Spleen (tissue), 11 donors: ENCODE results near the gene P2RY14. TPM values are rescaled to one million over a fixed set of nuclear protein-coding genes. Genes with fewer than 3 reads are reported as not detected.

Experiments used
- DNase-seq: peaks from one replicate; pipeline ENCODE4 v3.0.0-alpha.2; 2020
- H3K27ac ChIP-seq, 8 donors: fragments of 200-600 bp; sonication (generic) in 7 of 8; 1 replicate in 4 of 8; 2 replicates in 4 of 8; pipeline versions ENCODE4 v1.5.0 to v1.8.0; 2016 to 2021; ENCODE audit warnings: inconsistent platforms in 4 of 8, mild to moderate bottlenecking in 4 of 8, moderate library complexity in 1 of 8
- H3K27me3 ChIP-seq, 7 donors: fragments of 200-600 bp; sonication (generic) in 6 of 7; replicated peaks in 1 of 7; 1 replicate in 4 of 7; 2 replicates in 3 of 7; pipeline versions ENCODE4 v1.5.0 to v1.8.0; 2016 to 2021; ENCODE audit warnings: inconsistent platforms in 3 of 7, mild to moderate bottlenecking in 1 of 7
- H3K36me3 ChIP-seq, 6 donors: fragments of 200-600 bp; sonication (generic) in 5 of 6; 1 replicate in 4 of 6; 2 replicates in 2 of 6; pipeline versions ENCODE4 v1.5.0 to v1.8.0; 2016 to 2021; ENCODE audit warnings: inconsistent platforms in 2 of 6
- H3K4me1 ChIP-seq, 6 donors: fragments of 200-600 bp; sonication (generic) in 5 of 6; 1 replicate in 3 of 6; 2 replicates in 3 of 6; pipeline versions ENCODE4 v1.5.0 to v1.8.0; 2016 to 2021; ENCODE audit warnings: inconsistent platforms in 3 of 6
- H3K4me3 ChIP-seq, 8 donors: fragments of 200-600 bp; sonication (generic) in 7 of 8; 1 replicate in 4 of 8; 2 replicates in 4 of 8; pipeline versions ENCODE4 v1.5.0 to v1.8.0; 2016 to 2021; ENCODE audit warnings: inconsistent platforms in 4 of 8, mild to moderate bottlenecking in 4 of 8, moderate library complexity in 2 of 8
- H3K9me3 ChIP-seq, 8 donors: fragments of 200-600 bp; sonication (generic) in 7 of 8; 1 replicate in 4 of 8; 2 replicates in 4 of 8; pipeline versions ENCODE4 v1.5.0 to v1.8.0; 2016 to 2021; ENCODE audit warnings: inconsistent platforms in 4 of 8
- POLR2A ChIP-seq, 3 donors: fragments of 450-650 bp; IDR thresholded peaks; one replicate each; pipeline ENCODE4 v1.5.1; 2017; ENCODE audit warnings: antibody characterized with exemption in 3 of 3, mild to moderate bottlenecking in 1 of 3
- POLR2AphosphoS5 ChIP-seq, 3 donors: sonication (generic); formaldehyde crosslinking; IDR thresholded peaks; one replicate each; pipeline ENCODE4 v1.5.1; 2017; ENCODE audit warnings: antibody characterized with exemption in 3 of 3
- WGBS, 5 donors: extraction: QIAGEN DNeasy Blood & Tissue Kit in 3 of 5; methylation state at CpG; one replicate each; pipeline versions ENCODE4 v1.1.5 to v1.1.7; 2013 to 2018; 5-methylcytosine and 5-hydroxymethylcytosine counted together
- intact Hi-C: fragments of 100-400 bp; cut with DNase I; formaldehyde crosslinking; loops from one replicate; pipeline ENCODE4 v1.15.0; 2023; ENCODE audit warnings: low total_unique reads
- polyA plus RNA-seq, 3 donors: library from polyadenylated mRNA; stranded (reverse); fragments of 200-250 nt; gene quantifications; one replicate each; pipeline ENCODE4 v1.2.1, GENCODE V29; 2013
- total RNA-seq, 7 donors: library from RNA; depleted of rRNA in 3 of 7; stranded (reverse); fragments of >200 nt in 3 of 7; fragmentation: NEBNext Ultra II Directional in 4 of 7; extraction: Animal tissue kit (Norgen Biotek cat#: 25700) in 4 of 7; gene quantifications; one replicate each; pipeline versions ENCODE4 v1.1.0 to v1.2.1, GENCODE V29; 2016 to 2021
- TF ChIP-seq, protein P1 (sequence below), 11 experiments: fragments of 200-600 bp in 7 of 11; fragments of 450-650 bp in 4 of 11; sonication (generic) in 4 of 11; IDR thresholded peaks in 8 of 11; conservative IDR thresholded peaks in 3 of 11; 1 replicate in 7 of 11; 2 replicates in 4 of 11; pipeline versions ENCODE4 v1.4.0 to v1.8.0; 2016 to 2021; ENCODE audit warnings: antibody characterized with exemption in 11 of 11, inconsistent platforms in 4 of 11, mild to moderate bottlenecking in 1 of 11
- donor health status: healthy with polysubstance abuse.
- donor health status: DM: no; HTN: no; CAD: no; lungs with moderate emphysema.
- donor health status: DM: no; HTN: no; CAD: no.
- donor health status: Bipolar disorder and iron deficiency.
- donor health status: healthy.
- donor health status: DM: no; HTN: no; CAD: no.
- donor health status: DM: yes; HTN: yes; CAD: no.

P2RY14 gene
- total and polyA plus RNA-seq, 10 donors = 0.32 to 5.2 (median 1.9) TPM

DNA sequence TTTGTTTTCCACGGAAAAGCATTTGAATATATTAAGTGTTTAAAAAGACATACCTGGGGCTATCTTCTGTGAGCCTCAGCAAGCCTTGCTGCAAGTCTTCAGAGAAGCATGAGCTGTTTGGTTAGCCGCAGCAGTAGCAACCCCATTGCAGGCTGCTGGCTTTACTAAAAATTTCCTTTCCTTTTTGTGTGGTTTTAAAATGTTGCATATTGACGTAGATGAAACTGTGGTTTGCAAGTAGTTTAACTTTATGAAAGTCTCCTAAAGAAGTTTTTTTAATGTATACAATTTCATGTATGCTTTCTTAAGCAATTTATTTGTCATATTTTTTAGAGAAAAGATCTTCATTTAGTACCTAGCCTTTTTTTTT, 75.3 kb downstream of the P2RY14 start, which contains the start of gene GPR171:
TSS of gene GPR171 (minus strand) at position 166 of the 370 bp plus-strand sequence. CDS start 3,830 bp downstream, outside the sequence.
- intact Hi-C loops = no loop called here
- Histone ChIP-seq H3K4me3 (peak within 1 kb of the TSS in 7 of 8 donors; percentile 6 to 64 (median 26)), H3K27ac (peak within 1 kb of the TSS in 7 of 8 donors; percentile 62 to 85 (median 73)), H3K36me3 (peaks cover 0 to 10% (median 0%) of the 10 kb centered on the region in 6 donors), H3K4me1 (peaks cover 0 to 16% (median 0%) of the 10 kb centered on the region in 6 donors), H3K27me3 (no peaks in the 10 kb centered on the region), H3K9me3 (no peaks in the 10 kb centered on the region)
- DNase-seq = no peak
- TF ChIP-seq POLR2A (IDR thresholded peaks at IDR 0.05) (peak in 1 of 3 donors; percentile 27), POLR2AphosphoS5 (IDR thresholded peaks at IDR 0.05) (peak in 1 of 3 donors; percentile 85)
- TF ChIP-seq, protein P1, sequence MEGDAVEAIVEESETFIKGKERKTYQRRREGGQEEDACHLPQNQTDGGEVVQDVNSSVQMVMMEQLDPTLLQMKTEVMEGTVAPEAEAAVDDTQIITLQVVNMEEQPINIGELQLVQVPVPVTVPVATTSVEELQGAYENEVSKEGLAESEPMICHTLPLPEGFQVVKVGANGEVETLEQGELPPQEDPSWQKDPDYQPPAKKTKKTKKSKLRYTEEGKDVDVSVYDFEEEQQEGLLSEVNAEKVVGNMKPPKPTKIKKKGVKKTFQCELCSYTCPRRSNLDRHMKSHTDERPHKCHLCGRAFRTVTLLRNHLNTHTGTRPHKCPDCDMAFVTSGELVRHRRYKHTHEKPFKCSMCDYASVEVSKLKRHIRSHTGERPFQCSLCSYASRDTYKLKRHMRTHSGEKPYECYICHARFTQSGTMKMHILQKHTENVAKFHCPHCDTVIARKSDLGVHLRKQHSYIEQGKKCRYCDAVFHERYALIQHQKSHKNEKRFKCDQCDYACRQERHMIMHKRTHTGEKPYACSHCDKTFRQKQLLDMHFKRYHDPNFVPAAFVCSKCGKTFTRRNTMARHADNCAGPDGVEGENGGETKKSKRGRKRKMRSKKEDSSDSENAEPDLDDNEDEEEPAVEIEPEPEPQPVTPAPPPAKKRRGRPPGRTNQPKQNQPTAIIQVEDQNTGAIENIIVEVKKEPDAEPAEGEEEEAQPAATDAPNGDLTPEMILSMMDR (IDR thresholded peaks at IDR 0.05 in 8 of 11, conservative IDR thresholded peaks at IDR 0.05 in 3 of 11) = no peak
- WGBS, 5 donors = 42 to 55% (median 53%) methylated on average over 3 of the region's 3 CpGs

DNA sequence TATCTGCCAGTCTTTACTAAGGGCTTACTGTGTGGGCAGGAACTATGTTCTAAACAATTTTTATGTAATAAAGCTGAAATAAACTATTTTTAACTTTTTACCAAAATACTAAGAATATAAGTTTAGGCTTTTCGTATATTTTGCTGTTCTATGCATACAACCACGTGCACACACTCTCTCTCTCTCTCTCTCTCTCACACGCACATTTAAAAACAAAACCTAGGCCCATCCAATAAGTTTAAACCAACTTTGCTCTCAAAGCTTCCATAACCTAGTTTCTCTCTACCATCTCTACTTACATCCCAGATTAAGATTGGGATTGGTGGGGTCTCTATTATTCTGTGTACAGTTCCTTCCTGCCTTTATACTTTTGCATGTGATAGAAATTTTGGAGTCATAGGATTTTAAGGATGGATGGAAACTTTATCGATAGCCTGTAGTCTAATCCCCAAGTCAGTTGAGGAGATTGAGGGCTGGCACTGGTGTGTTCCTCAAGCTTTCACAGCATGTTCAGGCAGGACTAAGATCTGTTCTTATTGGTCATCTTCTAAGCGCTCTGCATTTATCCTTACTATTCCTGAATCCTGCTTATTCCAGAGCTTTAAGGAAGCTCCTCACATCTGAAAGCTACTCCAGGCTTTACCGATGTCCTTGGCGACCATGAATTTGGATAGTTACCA, 77.2 kb downstream of the P2RY14 start:
- Histone ChIP-seq H3K27me3 (no peaks in the 10 kb centered on the region), H3K9me3 (no peaks in the 10 kb centered on the region), H3K4me3 (peak overlapping the region in 5 of 8 donors; percentile 21 to 64 (median 26)), H3K36me3 (peaks cover 0 to 10% (median 0%) of the 10 kb centered on the region in 6 donors), H3K4me1 (peaks cover 0 to 16% (median 0%) of the 10 kb centered on the region in 6 donors), H3K27ac (peak overlapping the region in 7 of 8 donors; percentile 13 to 85 (median 73))
- intact Hi-C loops = no loop called here
- DNase-seq = no peak
- 82 to 86% (median 85%) methylated on average over 7 of the region's 7 CpGs for WGBS, 5 donors
- TF ChIP-seq, protein P1 (IDR thresholded peaks at IDR 0.05 in 8 of 11, conservative IDR thresholded peaks at IDR 0.05 in 3 of 11) = no peak
- TF ChIP-seq POLR2AphosphoS5 (IDR thresholded peaks at IDR 0.05) (no peak), POLR2A (IDR thresholded peaks at IDR 0.05) (no peak)

DNA sequence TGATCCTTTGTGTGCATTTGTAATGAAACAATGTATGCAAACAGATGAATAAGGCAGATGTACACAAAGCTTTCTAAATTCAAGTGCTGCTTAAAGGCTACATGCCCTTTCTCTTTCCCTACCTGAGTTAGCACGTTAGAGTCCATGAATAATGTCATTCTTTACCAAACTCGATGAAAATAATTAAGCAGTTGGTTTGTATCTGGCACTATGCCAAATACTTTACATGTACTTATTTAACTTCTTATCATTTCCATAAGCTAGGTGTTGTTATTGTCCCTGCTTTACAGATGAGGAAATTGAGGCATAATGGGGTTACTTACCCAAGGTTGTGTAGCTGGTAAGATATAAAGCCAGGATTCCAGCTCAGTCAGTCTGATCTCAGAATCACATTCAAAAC, 77.8 kb downstream of the P2RY14 start:
- intact Hi-C loops = no loop called here
- Histone ChIP-seq H3K4me1 (peaks cover 0 to 14% (median 0%) of the 10 kb centered on the region in 6 donors), H3K27me3 (no peaks in the 10 kb centered on the region), H3K4me3 (peak overlapping the region in 5 of 8 donors; percentile 2 to 64 (median 26)), H3K9me3 (no peaks in the 10 kb centered on the region), H3K36me3 (peaks cover 0 to 10% (median 0%) of the 10 kb centered on the region in 6 donors), H3K27ac (peak overlapping the region in 4 of 8 donors; percentile 73 to 85 (median 77))
- 51 to 79% (median 73%) methylated on average over 2 of the region's 2 CpGs for WGBS, 5 donors
- no peak for DNase-seq
- TF ChIP-seq POLR2AphosphoS5 (IDR thresholded peaks at IDR 0.05) = no peak
- no peak for TF ChIP-seq POLR2A (IDR thresholded peaks at IDR 0.05)
- TF ChIP-seq, protein P1 (IDR thresholded peaks at IDR 0.05 in 8 of 11, conservative IDR thresholded peaks at IDR 0.05 in 3 of 11) = no peak
